ENCODE results near the gene PHC3. TPM values are rescaled to one million over a fixed set of nuclear protein-coding genes. Genes with fewer than 3 reads are reported as not detected.

The PHC3 gene
- polyA plus RNA-seq, 1 donor from 2014 or later: 18.6 TPM

GRCh38 chr3:170159459-170159858, 22.1 kb downstream of the PHC3 start:
- H3K79me2 ChIP-seq (replicated peaks; ENCODE audit: insufficient read depth, low read length): peaks cover 24% of the 10 kb centered on the region

GRCh38 chr3:170155604-170156003, 25.9 kb downstream of the PHC3 start:
- Histone ChIP-seq H3K9me2 (ENCODE audit: insufficient read depth, low read length) (no peaks in the 10 kb centered on the region), H3K79me2 (replicated peaks; ENCODE audit: insufficient read depth, low read length) (peaks cover 27% of the 10 kb centered on the region), H3K4me3 (ENCODE audit: low read length) (no peak overlapping the region), H2AFZ (ENCODE audit: low read depth, low read length) (no peak overlapping the region), H3K36me3 (ENCODE audit: insufficient read depth, low read length) (no peaks in the 10 kb centered on the region), H3F3A (ENCODE audit: insufficient read depth, low read length, poor library complexity, severe bottlenecking) (no peaks in the 10 kb centered on the region), H3K4me2 (ENCODE audit: low read length) (no peak overlapping the region), H3K9ac (ENCODE audit: low read length) (no peak overlapping the region), H4K20me1 (ENCODE audit: insufficient read depth) (no peaks in the 10 kb centered on the region), H3K9me3 (ENCODE audit: low read length) (no peaks in the 10 kb centered on the region), H3K27me3 (ENCODE audit: insufficient read depth, low read depth, low read length) (no peaks in the 10 kb centered on the region), H3K27ac (ENCODE audit: low read length) (no peak overlapping the region)
- TF ChIP-seq REST (IDR thresholded peaks at IDR 0.05; ENCODE audit: borderline replicate concordance) (no peak), SMC3 (conservative IDR thresholded peaks at IDR 0.05; ENCODE audit: poor library complexity) (no peak), RAD21 (conservative IDR thresholded peaks at IDR 0.05) (no peak), EP300 (conservative IDR thresholded peaks at IDR 0.05; ENCODE audit: poor library complexity, severe bottlenecking) (no peak), MXI1 (conservative IDR thresholded peaks at IDR 0.05; ENCODE audit: poor library complexity, severe bottlenecking) (no peak), CTCF (IDR thresholded peaks at IDR 0.05; ENCODE audit: poor library complexity, severe bottlenecking) (no peak), TAF1 (IDR thresholded peaks at IDR 0.05; ENCODE audit: low read depth) (no peak)

More at GRCh38 chr3:170159459-170159858, 22.1 kb downstream of the PHC3 start:
- Histone ChIP-seq H2AFZ (ENCODE audit: low read depth, low read length) (no peak overlapping the region), H3K4me2 (ENCODE audit: low read length) (no peak overlapping the region), H3K9me2 (ENCODE audit: insufficient read depth, low read length) (no peaks in the 10 kb centered on the region), H3K27ac (ENCODE audit: low read length) (no peak overlapping the region), H3K36me3 (ENCODE audit: insufficient read depth, low read length) (peaks cover 5% of the 10 kb centered on the region), H4K20me1 (ENCODE audit: insufficient read depth) (no peaks in the 10 kb centered on the region), H3K27me3 (ENCODE audit: insufficient read depth, low read depth, low read length) (no peaks in the 10 kb centered on the region), H3F3A (ENCODE audit: insufficient read depth, low read length, poor library complexity, severe bottlenecking) (no peaks in the 10 kb centered on the region), H3K9ac (ENCODE audit: low read length) (no peak overlapping the region), H3K4me3 (ENCODE audit: low read length) (no peak overlapping the region), H3K9me3 (ENCODE audit: low read length) (peaks cover 6% of the 10 kb centered on the region)
- TF ChIP-seq REST (IDR thresholded peaks at IDR 0.05; ENCODE audit: borderline replicate concordance) (no peak), POLR2AphosphoS5 (IDR thresholded peaks at IDR 0.05) (no peak), SMC3 (conservative IDR thresholded peaks at IDR 0.05; ENCODE audit: poor library complexity) (no peak), EZH2 (IDR thresholded peaks at IDR 0.05; ENCODE audit: borderline replicate concordance, insufficient read depth, low read length, poor library complexity, severe bottlenecking) (no peak), CTCF (IDR thresholded peaks at IDR 0.05; ENCODE audit: poor library complexity, severe bottlenecking) (no peak), TAF1 (IDR thresholded peaks at IDR 0.05; ENCODE audit: low read depth) (no peak), RAD21 (conservative IDR thresholded peaks at IDR 0.05) (no peak), EP300 (conservative IDR thresholded peaks at IDR 0.05; ENCODE audit: poor library complexity, severe bottlenecking) (no peak), MXI1 (conservative IDR thresholded peaks at IDR 0.05; ENCODE audit: poor library complexity, severe bottlenecking) (no peak)

Measured in neural cell (in vitro differentiated cells).